GM12878 (cell line): ENCODE results near the gene SYNGR4. TPM values are rescaled to one million over a fixed set of nuclear protein-coding genes. Genes with fewer than 3 reads are reported as not detected.

Source experiments
- ATAC-seq: fragments of 200-7000 bp; cut with Tn5 transposase; 3 replicates; pipeline ENCODE4 v1.9.1; 2020; ENCODE audit warnings: mild to moderate bottlenecking, moderate library complexity
- BruUV-seq: library from RNA; stranded (reverse); fragments of 400-500 nt; replicated peaks from 2 replicates; lab custom pipeline; 2021; lab: Mats Ljungman, UMichigan
- CTCF ChIA-PET: fragments of 300-600 bp; sonication (Branson Sonifier 250); formaldehyde crosslinking; extraction: SDS; loops from one replicate; lab custom pipeline; 2021; ENCODE audit warnings: inconsistent platforms; lab: Yijun Ruan, JAX
- POLR2A ChIA-PET: fragments of 350-600 bp; formaldehyde crosslinking; extraction: SDS; loops from one replicate; lab custom pipeline; 2021; ENCODE audit warnings: inconsistent platforms; lab: Charles Lee
- RAD21 ChIA-PET: fragments of 300-600 bp; sonication (Branson Sonifier 250); formaldehyde crosslinking; loops from one replicate; lab custom pipeline; 2023; ENCODE audit warnings: antibody characterized with exemption; ENCODE audit not compliant: unreplicated experiment; lab: Charles Lee
- SMC1A ChIA-PET: fragments of 300-600 bp; sonication (Branson Sonifier 250); formaldehyde crosslinking; loops from one replicate; lab custom pipeline; 2023; ENCODE audit not compliant: unreplicated experiment, uncharacterized antibody; lab: Charles Lee
- DNase-seq: peaks from one replicate; pipeline ENCODE4 v3.0.0-alpha.2; 2011; ENCODE audit warnings: low read depth, low spot score
- FAIRE-seq: peaks from 3 replicates; lab custom pipeline; 2011; peaks lifted over from hg19 to GRCh38; lab: Jason Lieb, UNC
- H2AFZ ChIP-seq: 2 replicates; pipeline ENCODE4 v1.6.0; 2011; ENCODE audit warnings: low read depth, low read length, control low read depth; ENCODE audit not compliant: control insufficient read depth
- H3K27ac ChIP-seq: 2 replicates; pipeline ENCODE4 v1.5.1; 2011; ENCODE audit warnings: control low read depth; ENCODE audit not compliant: control insufficient read depth, insufficient read depth
- H3K27me3 ChIP-seq, 2 experiments: replicated peaks in 1 of 2; 2 replicates each; pipeline versions ENCODE4 v1.6.0 to v1.6.1; 2011; ENCODE audit warnings: low read length in 1 of 2; ENCODE audit not compliant: control insufficient read depth in 2 of 2, insufficient read depth in 2 of 2
- H3K36me3 ChIP-seq, 2 experiments: 2 replicates each; pipeline ENCODE4 v1.5.1; 2011; ENCODE audit warnings: low read length in 1 of 2; ENCODE audit not compliant: control insufficient read depth in 2 of 2, insufficient read depth in 2 of 2
- H3K4me1 ChIP-seq: 2 replicates; pipeline ENCODE4 v1.6.1; 2011; ENCODE audit warnings: mild to moderate bottlenecking, low read length, moderate library complexity, mixed read lengths; ENCODE audit not compliant: control insufficient read depth, insufficient read depth
- H3K4me2 ChIP-seq: 2 replicates; pipeline ENCODE4 v1.6.0; 2011; ENCODE audit warnings: control low read depth; ENCODE audit not compliant: control insufficient read depth, insufficient read depth
- H3K4me3 ChIP-seq: fragments of 200-600 bp; sonication (generic); 2 replicates; pipeline ENCODE4 v1.5.1; 2016
- H3K79me2 ChIP-seq: 2 replicates; pipeline ENCODE4 v1.6.0; 2011; ENCODE audit warnings: low read length; ENCODE audit not compliant: control insufficient read depth, insufficient read depth
- H3K9ac ChIP-seq: 2 replicates; pipeline ENCODE4 v1.8.0; 2011; ENCODE audit warnings: low read length, control low read depth, mixed read lengths; ENCODE audit not compliant: control insufficient read depth, insufficient read depth
- H3K9me3 ChIP-seq: replicated peaks from 3 replicates; pipeline ENCODE4 v1.5.1; 2011; ENCODE audit warnings: mild to moderate bottlenecking, low read length; ENCODE audit not compliant: control insufficient read depth, insufficient read depth
- H4K20me1 ChIP-seq: 2 replicates; pipeline ENCODE4 v1.6.0; 2011; ENCODE audit not compliant: control insufficient read depth, insufficient read depth
- BMI1 ChIP-seq: fragments of 450-650 bp; IDR thresholded peaks from 2 replicates; pipeline ENCODE4 v1.6.1; 2016; ENCODE audit warnings: mild to moderate bottlenecking, moderate library complexity, borderline replicate concordance
- CTCF ChIP-seq, 3 experiments: IDR thresholded peaks in 2 of 3; conservative IDR thresholded peaks in 1 of 3; 2 replicates each; pipeline ENCODE4 v1.5.1; 2011; ENCODE audit warnings: low read depth in 3 of 3, low read length in 3 of 3, mild to moderate bottlenecking in 3 of 3, control low read depth in 2 of 3, moderate library complexity in 2 of 3, inconsistent platforms in 1 of 3, mixed read lengths in 1 of 3; ENCODE audit not compliant: control insufficient read depth in 2 of 3, insufficient read depth in 1 of 3; ENCODE audit errors: extremely low read depth in 1 of 3
- EED ChIP-seq: sonication (generic); IDR thresholded peaks from 2 replicates; pipeline ENCODE4 v1.6.1; 2016; ENCODE audit warnings: antibody characterized with exemption, low read depth
- EP300 ChIP-seq, 2 experiments: fragments of 150-350 bp in 1 of 2; IDR thresholded peaks; 2 replicates each; pipeline ENCODE4 v1.6.1; 2011 to 2012; ENCODE audit warnings: low read depth in 2 of 2, low read length in 2 of 2, borderline replicate concordance in 1 of 2, improper control_type of control experiment in 1 of 2, inconsistent platforms in 1 of 2; ENCODE audit not compliant: control insufficient read depth in 1 of 2
- HDGF ChIP-seq: fragments of 450-650 bp; IDR thresholded peaks from 2 replicates; pipeline ENCODE4 v1.6.1; 2016; ENCODE audit warnings: antibody characterized with exemption
- MTA3 ChIP-seq: IDR thresholded peaks from 2 replicates; pipeline ENCODE4 v1.6.1; 2012; ENCODE audit warnings: low read length, inconsistent platforms, borderline replicate concordance
- NBN ChIP-seq: fragments of 450-650 bp; IDR thresholded peaks from 2 replicates; pipeline ENCODE4 v1.6.1; 2016
- PAX8 ChIP-seq: fragments of 450-650 bp; IDR thresholded peaks from 2 replicates; pipeline ENCODE4 v1.6.1; 2017; ENCODE audit warnings: mild to moderate bottlenecking, moderate library complexity
- TCF12 ChIP-seq: IDR thresholded peaks from 2 replicates; pipeline ENCODE4 v1.6.1; 2011; ENCODE audit warnings: low read depth, mild to moderate bottlenecking, low read length
- ZBTB11 ChIP-seq: fragments of 450-650 bp; formaldehyde crosslinking; IDR thresholded peaks from 2 replicates; pipeline ENCODE4 v1.5.0; 2022; ENCODE audit warnings: mild to moderate bottlenecking, missing genetic modification characterization
- WGBS: methylation state at CpG from one replicate; pipeline ENCODE4 v1.1.6; 2016; ENCODE audit warnings: low lambda C conversion rate; ENCODE audit not compliant: insufficient replicate concordance, insufficient coverage; ENCODE audit errors: missing lambda C conversion rate; 5-methylcytosine and 5-hydroxymethylcytosine counted together
- in situ Hi-C: fragments of 300-500 bp; cut with MboI; formaldehyde crosslinking; loops from 9 replicates; pipeline ENCODE4 v1.14.3; 2018; ENCODE audit warnings: mixed read lengths
- intact Hi-C: fragments of 100-400 bp; cut with micrococcal nuclease; formaldehyde crosslinking; loops from one replicate; pipeline ENCODE4 v1.14.2; 2022; ENCODE audit not compliant: unreplicated experiment
- polyA plus RNA-seq, 11 experiments: library from polyadenylated mRNA; depleted of rRNA in 4 of 11; unstranded in 6 of 11; stranded (reverse) in 5 of 11; fragments of >200 nt; fragmentation: Nextera tagmentation in 4 of 11; fragmentation: Illumina TruSeq in 1 of 11; extraction: Ambion mirVana in 4 of 11; extraction: Trizol in 1 of 11; gene quantifications; 1 replicate in 1 of 11; 2 replicates in 10 of 11; pipeline versions ENCODE4 v1.2.1 to v1.2.3, GENCODE V29; 2011 to 2016; ENCODE audit warnings: inconsistent platforms in 2 of 11, missing spikeins in 2 of 11, low read depth in 1 of 11
- total RNA-seq, 4 experiments: library from RNA; depleted of rRNA in 3 of 4; stranded (reverse); fragments of >200 nt in 3 of 4; fragmentation: Illumina TruSeq in 1 of 4; extraction: Trizol in 1 of 4; gene quantifications; 2 replicates each; pipeline versions ENCODE4 v1.2.1 to v1.2.3, GENCODE V29; 2013 to 2021
- TF ChIP-seq, protein P1 (sequence below): IDR thresholded peaks from 2 replicates; pipeline ENCODE4 v1.6.1; 2011; ENCODE audit warnings: mild to moderate bottlenecking, low read depth, low read length, moderate library complexity; ENCODE audit not compliant: insufficient replicate concordance
- TF ChIP-seq, protein P2 (sequence below): fragments of 450-650 bp; IDR thresholded peaks from 2 replicates; pipeline ENCODE4 v1.6.1; 2016; ENCODE audit warnings: mild to moderate bottlenecking

SYNGR4 gene
- total and polyA plus RNA-seq, 10 of the 15 experiments (the other 5 are each of a cell fraction or from before 2014, with no cell fraction given): 0.08 to 0.72 (median 0.17) TPM; not detected in 6

DNA sequence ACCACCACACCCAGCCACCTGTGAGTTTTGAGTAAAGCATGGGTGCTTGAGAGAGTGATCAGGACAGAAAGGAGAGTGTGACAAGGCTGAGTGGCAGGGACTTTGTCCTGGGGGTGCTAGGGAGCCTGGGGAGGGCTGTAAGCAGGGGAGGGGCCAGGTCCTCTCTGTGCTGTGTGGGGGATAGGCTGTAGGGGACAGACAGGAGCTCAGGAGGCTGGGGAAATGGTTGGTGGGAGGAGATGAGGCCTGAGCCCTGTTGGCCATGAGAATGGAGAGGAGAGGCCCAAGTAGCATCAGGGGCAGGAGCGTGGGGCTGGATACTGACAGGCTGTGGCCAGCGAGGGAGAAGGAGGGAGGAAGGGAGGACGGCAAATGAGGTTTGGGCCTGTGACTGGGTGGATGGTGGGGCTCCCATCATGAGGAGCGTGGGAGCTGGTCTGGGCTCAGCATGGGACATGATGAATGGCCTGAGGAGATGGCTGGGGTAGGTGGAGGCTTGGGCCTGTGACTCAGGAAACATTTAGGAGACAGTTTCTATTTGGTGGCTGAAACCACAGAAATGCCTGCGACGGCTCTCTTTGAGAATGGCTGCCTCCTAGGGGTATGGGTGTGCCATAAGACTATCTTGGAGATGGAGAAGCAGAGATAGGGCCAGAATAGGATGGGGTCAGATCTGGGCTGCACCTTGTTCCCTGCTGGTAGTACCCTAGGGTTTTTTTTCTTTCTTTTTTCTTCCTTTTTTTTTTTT is 54.3 kb downstream of the SYNGR4 start:
- peak overlapping the region; percentile 39 for H3K4me2 ChIP-seq
- DNase-seq (no peak), ATAC-seq (peak; percentile 42), FAIRE-seq (no peak)
- H3K36me3 ChIP-seq: no peaks in the 10 kb centered on the region
- H4K20me1 ChIP-seq: no peaks in the 10 kb centered on the region
- H3K9me3 ChIP-seq: no peaks in the 10 kb centered on the region
- ChIA-PET CTCF (interaction anchor here (0.6 to 1.1 kb wide), 3 partner anchors 10 to 71 kb away, joined by 3 to 4 read pairs (median 3); partner anchors contain the start of gene KDELR1), RAD21 (interaction anchor here (1.0 kb wide), 1 partner anchor 27 kb away, joined by 3 read pairs; no protein-coding TSS in a partner anchor), POLR2A (interaction anchor here (0.8 to 1.8 kb wide), 4 partner anchors 14 to 28 kb away, joined by 3 to 11 read pairs (median 3); partner anchors contain the start of gene GRWD1), SMC1A (interaction anchor here (1.7 kb wide), 1 partner anchor 27 kb away, joined by 5 read pairs; the partner anchor contains the start of gene KDELR1)
- peak overlapping the region; percentile 88 for H2AFZ ChIP-seq
- peaks cover 8% of the 10 kb centered on the region for H3K4me1 ChIP-seq
- BruUV-seq: no TSS peak
- H3K4me3 ChIP-seq: no peak overlapping the region
- H3K27me3 ChIP-seq: no peaks in the 10 kb centered on the region; a peak in 1 of 4 replicates
- no peaks in the 10 kb centered on the region for H3K79me2 ChIP-seq
- H3K27ac ChIP-seq: no peak overlapping the region
- 0 out of 2 replicates have a peak overlapping the region, but pooled peaks have one; percentile 1 for H3K9ac ChIP-seq
- in situ Hi-C loops (no loop called here), intact Hi-C loops (no loop called here)
- 57% methylated on average over 6 of the region's 6 CpGs for WGBS
- TF ChIP-seq EP300 (IDR thresholded peaks at IDR 0.05; ENCODE audit: borderline replicate concordance in 1 of 2, control insufficient read depth in 1 of 2, low read depth in 2 of 2, low read length in 2 of 2) (no peak), ZBTB11 (CRISPR knock-in tag) (no peak), TCF12 (no peak), PAX8 (no peak), EED (no peak), NBN (no peak), CTCF (IDR thresholded peaks at IDR 0.05 in 2 of 3, conservative IDR thresholded peaks at IDR 0.05 in 1 of 3; ENCODE audit: control insufficient read depth in 2 of 3, extremely low read depth in 1 of 3, insufficient read depth in 1 of 3, low read depth in 3 of 3, low read length in 3 of 3) (peak; percentile 5 to 17 (median 16); a peak in 2 of 6 replicates), BMI1 (no peak), HDGF (peak; percentile 23; the same call in 1 of the 2 replicates), MTA3 (no peak)
- TF ChIP-seq, protein P1, sequence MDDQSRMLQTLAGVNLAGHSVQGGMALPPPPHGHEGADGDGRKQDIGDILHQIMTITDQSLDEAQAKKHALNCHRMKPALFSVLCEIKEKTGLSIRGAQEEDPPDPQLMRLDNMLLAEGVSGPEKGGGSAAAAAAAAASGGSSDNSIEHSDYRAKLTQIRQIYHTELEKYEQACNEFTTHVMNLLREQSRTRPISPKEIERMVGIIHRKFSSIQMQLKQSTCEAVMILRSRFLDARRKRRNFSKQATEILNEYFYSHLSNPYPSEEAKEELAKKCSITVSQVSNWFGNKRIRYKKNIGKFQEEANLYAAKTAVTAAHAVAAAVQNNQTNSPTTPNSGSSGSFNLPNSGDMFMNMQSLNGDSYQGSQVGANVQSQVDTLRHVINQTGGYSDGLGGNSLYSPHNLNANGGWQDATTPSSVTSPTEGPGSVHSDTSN: peak; percentile 14
- TF ChIP-seq, protein P2, sequence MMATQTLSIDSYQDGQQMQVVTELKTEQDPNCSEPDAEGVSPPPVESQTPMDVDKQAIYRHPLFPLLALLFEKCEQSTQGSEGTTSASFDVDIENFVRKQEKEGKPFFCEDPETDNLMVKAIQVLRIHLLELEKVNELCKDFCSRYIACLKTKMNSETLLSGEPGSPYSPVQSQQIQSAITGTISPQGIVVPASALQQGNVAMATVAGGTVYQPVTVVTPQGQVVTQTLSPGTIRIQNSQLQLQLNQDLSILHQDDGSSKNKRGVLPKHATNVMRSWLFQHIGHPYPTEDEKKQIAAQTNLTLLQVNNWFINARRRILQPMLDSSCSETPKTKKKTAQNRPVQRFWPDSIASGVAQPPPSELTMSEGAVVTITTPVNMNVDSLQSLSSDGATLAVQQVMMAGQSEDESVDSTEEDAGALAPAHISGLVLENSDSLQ: peak; percentile 28; the same call in 1 of the 2 replicates
